Caki2 (cell line): Measurements from ENCODE around the gene NUDCD2. TPM values are rescaled to one million over a fixed set of nuclear protein-coding genes. Genes with fewer than 3 reads are reported as not detected.

Source experiments
- DNase-seq: peaks from one replicate; pipeline ENCODE4 v3.0.0-alpha.2; 2015; ENCODE audit warnings: low read depth
- in situ Hi-C: cut with HindIII; loops from 2 replicates; pipeline ENCODE4 v1.10.0; 2016; ENCODE audit warnings: low sequenced_read_pairs, low pct_unique_long_range_greater_than_20kb, mixed read lengths
- total RNA-seq: library from RNA; depleted of rRNA; stranded (reverse); fragments of >200 nt; shearing (Covaris generic); gene quantifications from 2 replicates; pipeline ENCODE4 v1.2.3, GENCODE V29; 2014; ENCODE audit warnings: low replicate concordance; rRNA removed

Gene NUDCD2
- 17.4 and 21.5 TPM in 2 replicates for total RNA-seq

GRCh38 chr5:163459819-163460561 lies at the start of gene NUDCD2:
Gene NUDCD2, minus strand, starts transcription at chr5:163460102. Its CDS starts 52 bp downstream, at chr5:163460050.
- in situ Hi-C loops, result no loop called here
- DNase-seq, result peak; percentile 96

GRCh38 chr5:163509291-163509951 lies 49.5 kb upstream of the NUDCD2 start:
- in situ Hi-C loops, result no loop called here
- DNase-seq, result peak; percentile 46

- in situ Hi-C loops, result no loop called here
- DNase-seq, result no peak
Measured at GRCh38 chr5:163508753-163509152, 48.9 kb upstream of the NUDCD2 start.

- in situ Hi-C loops, result no loop called here
- DNase-seq, result peak; percentile 30
Measured at GRCh38 chr5:163506726-163507125, 46.8 kb upstream of the NUDCD2 start.

- DNase-seq, result no peak
- in situ Hi-C loops, result no loop called here
Measured at GRCh38 chr5:163506095-163506457, 46.2 kb upstream of the NUDCD2 start.

GRCh38 chr5:163505368-163506094 lies 45.6 kb upstream of the NUDCD2 start, which contains the start of gene MAT2B:
Gene MAT2B, plus strand, starts transcription at chr5:163505619. Its CDS starts 68 bp downstream, at chr5:163505687.
- in situ Hi-C loops, result no loop called here
- DNase-seq, result peak; percentile 97

GRCh38 chr5:163505049-163505367 lies 45.1 kb upstream of the NUDCD2 start:
- in situ Hi-C loops, result no loop called here
- DNase-seq, result no peak

GRCh38 chr5:163504079-163504931 lies 44.4 kb upstream of the NUDCD2 start:
- in situ Hi-C loops, result no loop called here
- DNase-seq, result peak; percentile 61

GRCh38 chr5:163503106-163504078 lies 43.5 kb upstream of the NUDCD2 start:
- peak; percentile 78 for DNase-seq
- in situ Hi-C loops, result no loop called here

- in situ Hi-C loops, result no loop called here
- DNase-seq, result no peak
Measured at GRCh38 chr5:163502521-163502920, 42.6 kb upstream of the NUDCD2 start.

GRCh38 chr5:163498886-163499285 lies 39.0 kb upstream of the NUDCD2 start:
- peak; percentile 33 for DNase-seq

GRCh38 chr5:163497315-163497714 lies 37.4 kb upstream of the NUDCD2 start:
- DNase-seq, result no peak
- in situ Hi-C loops, result no loop called here

More at GRCh38 chr5:163498886-163499285, 39.0 kb upstream of the NUDCD2 start:
- in situ Hi-C loops, result no loop called here

- in situ Hi-C loops, result no loop called here
- no peak for DNase-seq
Measured at GRCh38 chr5:163496286-163496685, 36.4 kb upstream of the NUDCD2 start.

GRCh38 chr5:163489745-163490075 lies 29.8 kb upstream of the NUDCD2 start:
- in situ Hi-C loops, result no loop called here

GRCh38 chr5:163489055-163489744 lies 29.3 kb upstream of the NUDCD2 start:
- in situ Hi-C loops, result no loop called here
- DNase-seq, result no peak

More at GRCh38 chr5:163489745-163490075, 29.8 kb upstream of the NUDCD2 start:
- DNase-seq, result no peak

GRCh38 chr5:163478982-163479271 lies 19.0 kb upstream of the NUDCD2 start:
- DNase-seq, result no peak
- in situ Hi-C loops, result no loop called here
